Endometrial microvascular endothelial cells (primary cell): Measurements from ENCODE around the gene FOXO1. TPM values are rescaled to one million over a fixed set of nuclear protein-coding genes. Genes with fewer than 3 reads are reported as not detected.

Experiments used
- in situ Hi-C: cut with HindIII; loops from 2 replicates; pipeline ENCODE4 v1.10.0; 2017; ENCODE audit warnings: low sequenced_read_pairs, low pct_unique_long_range_greater_than_20kb; ENCODE audit errors: inconsistent ontology term
- total RNA-seq: library from RNA; depleted of rRNA; stranded (reverse); fragments of >200 nt; gene quantifications from one replicate; pipeline ENCODE4 v1.2.3, GENCODE V29; 2015; ENCODE audit errors: inconsistent ontology term

Gene FOXO1
- total RNA-seq, 1 donor from 2014 or later = 13.7 TPM

- in situ Hi-C loops = no loop called here
Observed at GRCh38 chr13:40648040-40648439, 18.4 kb downstream of the FOXO1 start.

DNA sequence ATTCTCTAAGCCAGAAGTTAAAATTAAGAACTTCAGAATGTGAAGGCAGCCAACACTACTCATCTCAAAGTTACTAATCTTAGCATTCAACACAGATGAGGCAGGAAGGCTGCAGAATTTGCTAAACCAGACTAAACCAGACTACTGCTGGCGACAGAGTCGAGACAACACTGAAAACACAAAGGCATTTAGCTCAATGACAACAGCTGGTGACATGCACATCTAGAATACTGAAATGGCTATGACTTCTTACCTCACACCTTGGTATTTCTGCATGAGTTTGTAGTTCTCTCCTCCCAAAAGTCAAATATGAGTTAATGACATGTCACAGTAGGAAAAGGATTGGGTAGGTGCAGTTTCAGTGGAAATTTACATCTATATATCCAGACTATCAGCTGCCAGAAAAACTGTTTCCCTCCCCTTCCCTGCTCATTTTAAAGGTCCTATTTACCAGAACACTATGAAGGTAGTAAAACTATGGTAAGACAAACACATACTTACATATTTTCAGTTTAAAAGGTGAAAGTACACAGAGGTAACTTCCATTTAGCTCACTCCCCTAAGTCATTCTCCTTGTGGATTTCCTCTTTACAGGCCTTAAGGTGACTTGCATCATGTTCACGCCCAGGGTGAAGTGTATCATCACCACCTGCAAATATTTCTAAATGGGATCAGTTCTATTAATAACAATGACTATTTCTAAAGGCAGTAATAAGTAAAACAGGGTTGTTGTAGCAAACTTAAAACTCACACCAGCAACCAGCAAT, 21.4 kb downstream of the FOXO1 start:
- in situ Hi-C loops = no loop called here

- in situ Hi-C loops = no loop called here
Observed at GRCh38 chr13:40640845-40641458, 25.5 kb downstream of the FOXO1 start.

DNA sequence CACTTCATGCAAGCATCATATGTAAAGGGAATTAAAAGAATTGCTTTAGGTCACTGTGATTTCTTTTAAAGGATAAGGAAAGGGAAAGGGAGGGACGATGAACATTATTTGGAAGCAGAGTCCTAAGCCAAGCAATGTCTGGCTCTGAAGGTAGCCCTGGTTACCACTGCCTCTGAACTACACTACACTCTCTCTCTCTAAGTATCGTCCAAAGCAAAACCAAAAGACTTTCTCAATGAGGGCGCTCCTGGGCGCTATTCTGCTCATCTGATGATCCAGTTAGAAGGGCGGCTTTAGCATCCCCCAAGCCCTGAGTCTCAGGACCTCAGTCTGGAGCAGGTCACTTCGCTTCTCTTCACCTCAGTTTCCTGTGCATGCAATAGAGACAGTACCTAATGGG, 26.2 kb downstream of the FOXO1 start:
- in situ Hi-C loops = no loop called here

GRCh38 chr13:40639221-40639681, 27.2 kb downstream of the FOXO1 start:
- in situ Hi-C loops = no loop called here

DNA sequence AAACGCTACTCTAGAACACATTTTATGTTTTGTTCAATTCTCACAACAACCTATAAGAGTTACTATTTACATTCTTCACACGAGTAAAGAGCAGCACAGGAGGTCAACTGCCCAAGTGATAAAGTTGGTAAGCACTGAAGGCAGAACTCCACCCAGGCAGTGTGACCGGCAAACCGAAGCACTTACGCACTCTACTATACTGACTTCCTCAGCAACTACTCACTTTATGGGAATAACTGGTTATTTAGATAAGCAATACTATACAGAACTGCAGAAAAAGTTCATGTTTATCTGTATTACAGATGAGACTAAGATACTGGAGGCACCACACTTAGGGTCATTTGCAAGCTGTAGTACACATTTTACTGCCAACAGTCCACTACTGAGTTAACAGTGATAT, 28.8 kb downstream of the FOXO1 start:
- in situ Hi-C loops = no loop called here

DNA sequence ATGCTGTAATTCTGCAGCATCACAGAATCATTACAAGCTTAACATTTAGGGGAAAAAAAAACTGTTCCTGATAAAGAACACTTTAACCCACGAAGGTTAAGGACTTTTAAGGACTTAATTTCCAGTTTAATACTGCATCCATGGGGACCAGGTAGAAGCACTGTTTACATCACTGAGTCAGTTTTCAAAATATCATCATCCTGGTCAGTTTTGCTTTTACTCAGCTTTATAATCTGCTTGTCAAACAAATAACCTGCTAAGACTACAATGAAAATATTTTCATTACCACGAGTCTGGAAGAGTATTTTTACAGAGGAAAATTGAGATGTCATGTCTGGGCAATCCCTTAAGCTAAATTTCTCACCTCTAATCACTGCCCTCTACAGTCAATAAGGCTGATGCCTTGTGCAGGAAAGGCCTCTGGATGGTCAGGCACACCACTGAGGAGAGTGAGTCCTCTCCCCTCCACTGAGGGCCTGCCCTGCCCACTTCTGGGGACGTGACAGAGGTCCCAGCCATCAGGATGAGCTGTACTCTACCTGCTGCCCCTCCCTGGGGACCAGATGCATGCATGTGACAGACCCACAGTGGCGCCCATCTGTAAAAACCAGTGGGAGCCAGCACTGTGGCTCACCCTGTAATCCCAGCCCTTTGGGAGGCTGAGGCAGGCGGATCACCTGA, 31.0 kb downstream of the FOXO1 start:
- in situ Hi-C loops = no loop called here

DNA sequence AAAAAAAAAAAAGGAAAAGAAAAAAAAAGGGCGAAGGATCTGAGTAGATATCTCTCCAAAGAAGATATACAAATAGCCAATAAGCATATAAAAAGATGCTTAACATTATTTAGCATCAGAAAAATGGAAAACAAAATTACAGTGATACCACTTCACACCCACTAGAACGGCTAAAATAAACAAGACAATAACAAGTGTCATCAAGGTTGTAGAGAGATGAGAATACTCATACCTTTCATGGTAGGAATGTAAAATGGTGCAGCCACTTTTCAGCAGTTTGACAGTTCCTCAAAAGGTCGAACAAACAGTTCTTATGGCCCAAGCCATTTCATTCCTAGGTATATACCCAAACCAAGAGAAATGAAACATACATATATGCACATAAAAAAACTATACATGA, 33.5 kb downstream of the FOXO1 start:
- in situ Hi-C loops = no loop called here

- in situ Hi-C loops = no loop called here
Observed at GRCh38 chr13:40631605-40632004, 34.8 kb downstream of the FOXO1 start.

DNA sequence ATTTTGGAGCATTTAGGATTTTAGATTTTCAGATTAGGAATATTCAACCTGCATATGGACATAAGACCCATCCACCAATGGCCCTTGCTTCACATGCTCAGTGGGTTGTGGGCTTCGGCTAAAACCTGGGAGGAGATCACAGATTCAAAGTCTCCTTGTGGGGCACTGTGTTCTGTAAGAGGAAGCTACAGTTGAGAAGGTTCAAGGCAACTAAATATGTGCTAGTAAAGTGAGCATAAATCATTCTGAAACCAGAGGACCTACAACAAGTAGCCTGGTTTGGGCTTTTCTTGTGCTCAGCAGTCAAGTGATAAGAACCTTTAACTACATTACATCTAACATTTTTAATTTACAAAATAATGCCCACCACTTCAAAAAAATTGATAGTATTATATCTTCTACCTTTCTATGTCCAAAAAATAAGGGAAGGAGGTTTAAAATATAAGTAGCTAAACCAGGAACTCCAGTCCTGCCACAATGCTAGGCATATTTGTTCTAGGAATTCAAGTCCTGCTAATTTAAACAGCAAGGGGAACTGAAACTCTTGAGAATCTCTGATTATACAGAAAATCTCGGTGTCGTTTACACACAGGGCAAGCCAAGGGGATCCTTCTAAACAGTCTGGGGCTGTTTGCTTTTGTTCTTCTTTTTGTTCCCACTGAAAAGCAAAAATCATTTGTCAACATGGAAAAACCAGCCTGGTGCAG, 36.6 kb downstream of the FOXO1 start:
- in situ Hi-C loops = no loop called here

- in situ Hi-C loops = no loop called here
Observed at GRCh38 chr13:40626977-40627376, 39.5 kb downstream of the FOXO1 start.

DNA sequence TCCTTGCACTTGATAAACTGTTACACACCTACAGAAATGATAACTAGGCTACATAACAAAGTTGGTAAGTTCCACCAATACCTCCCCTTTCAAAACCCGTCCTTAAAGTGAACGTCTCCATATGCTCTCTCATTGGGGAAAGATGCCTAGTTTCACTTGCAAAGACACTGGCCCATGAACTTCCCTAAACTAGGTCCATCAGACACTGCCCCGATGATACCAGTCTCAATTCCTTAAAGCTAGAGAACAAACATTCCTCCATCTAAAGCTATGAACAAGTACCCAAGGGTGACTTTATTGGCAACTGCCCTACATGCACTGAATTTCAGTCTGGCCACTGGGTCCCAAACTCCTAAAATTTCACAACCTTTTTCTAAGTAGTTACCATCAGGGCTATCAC, 39.9 kb downstream of the FOXO1 start:
- in situ Hi-C loops = no loop called here

DNA sequence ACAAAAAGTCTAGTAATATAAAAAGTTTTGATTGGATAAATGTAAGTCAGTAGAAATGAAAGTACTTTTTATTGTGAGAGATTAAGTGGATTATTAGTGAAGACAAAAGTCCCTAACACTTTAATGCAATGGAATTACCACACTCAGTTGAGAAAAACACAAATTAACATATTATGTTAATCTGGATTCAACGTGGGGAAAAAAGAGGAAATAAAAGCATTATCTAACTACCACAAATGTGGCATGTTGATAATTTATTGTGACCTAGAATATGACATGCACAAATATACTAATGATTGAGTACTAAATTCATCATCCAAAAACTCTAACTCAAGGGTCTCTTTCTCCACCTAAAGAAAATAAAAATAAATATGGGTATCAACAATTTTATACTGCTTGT, 41.5 kb downstream of the FOXO1 start:
- in situ Hi-C loops = no loop called here

GRCh38 chr13:40624383-40624782, 42.1 kb downstream of the FOXO1 start:
- in situ Hi-C loops = no loop called here

GRCh38 chr13:40622761-40623160, 43.7 kb downstream of the FOXO1 start:
- in situ Hi-C loops = no loop called here

DNA sequence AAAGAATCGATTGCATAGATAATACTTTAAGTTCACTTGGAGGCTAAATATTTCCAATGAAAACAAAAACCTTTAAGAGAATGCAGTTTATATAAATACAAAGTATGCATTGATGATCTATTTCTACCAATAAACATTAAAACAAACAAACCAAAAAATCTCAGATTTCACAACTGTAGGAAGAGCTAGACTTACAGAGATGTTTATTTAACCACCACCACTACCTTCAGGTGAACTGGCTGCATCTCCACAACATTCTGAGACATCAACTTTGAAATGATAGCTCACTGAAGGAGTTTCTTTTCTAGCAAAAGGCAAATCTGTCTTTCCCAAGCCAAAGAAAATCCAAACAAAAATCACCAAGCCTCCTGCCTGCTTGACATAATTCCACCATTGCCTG, 44.2 kb downstream of the FOXO1 start:
- in situ Hi-C loops = no loop called here

DNA sequence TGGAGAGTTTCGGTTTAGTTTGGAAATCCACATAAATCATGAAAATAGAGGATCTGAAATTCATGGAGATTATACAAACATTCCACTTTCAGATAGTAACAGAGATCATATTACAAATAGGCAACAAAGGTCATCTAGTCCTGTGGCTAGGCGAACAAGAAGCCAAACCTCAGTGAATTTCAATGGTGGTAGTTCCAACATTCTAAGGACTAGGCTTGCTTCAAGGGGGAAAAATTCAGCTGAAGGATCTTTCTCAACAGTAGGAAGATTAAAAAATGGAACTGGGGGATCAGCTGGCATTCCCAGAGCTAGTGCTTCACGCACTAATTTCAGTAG, 47.0 kb downstream of the FOXO1 start:
- in situ Hi-C loops = no loop called here

DNA sequence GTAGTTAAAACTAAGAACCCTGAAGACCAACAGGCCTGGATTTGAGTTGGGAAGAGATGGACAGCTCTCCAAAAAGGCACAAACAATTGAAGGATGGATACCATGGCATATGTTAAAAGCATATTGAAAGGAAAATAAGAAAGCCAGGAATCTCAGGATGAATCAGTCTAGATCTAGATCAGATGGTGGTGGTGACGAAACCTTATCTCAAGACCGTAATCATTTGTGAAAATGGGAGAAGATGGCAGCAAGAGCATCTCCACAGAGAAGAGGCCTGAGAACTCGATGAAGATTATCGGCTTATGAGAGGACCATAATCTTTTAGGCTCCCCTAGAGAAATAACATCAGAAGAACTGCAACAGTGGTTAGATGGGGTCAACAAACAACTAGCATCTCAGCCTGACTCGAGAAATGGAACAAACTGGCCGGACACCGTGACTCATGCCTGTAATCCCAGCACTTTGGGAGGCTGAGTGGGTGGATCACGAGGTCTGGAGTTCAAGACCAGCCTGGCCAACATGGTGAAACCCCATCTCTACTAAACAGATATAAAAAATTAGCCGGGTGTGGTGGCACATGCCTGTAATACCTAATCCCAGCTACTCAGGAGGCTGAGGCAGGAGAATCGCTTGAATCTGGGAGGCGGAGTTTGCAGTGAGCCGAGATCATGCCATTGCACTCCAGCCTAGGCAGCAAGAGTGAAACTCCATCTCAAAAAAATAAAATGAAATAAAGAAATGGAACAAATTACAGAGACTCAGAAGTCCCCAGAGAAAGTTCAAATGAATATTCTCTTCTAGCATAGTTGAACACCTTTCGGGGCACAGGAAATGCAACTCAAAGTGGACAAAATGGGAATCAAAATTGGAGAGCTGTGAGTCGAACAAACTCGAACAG, 47.6 kb downstream of the FOXO1 start:
- in situ Hi-C loops = no loop called here
